Neutrophil (primary cell): Measurements from ENCODE around the gene CPLX4.

ENCODE experiments used
- H3K27ac ChIP-seq: fragments of 200-600 bp; sonication (generic); 2 replicates; pipeline ENCODE4 v1.5.1; 2016; ENCODE audit warnings: mild to moderate bottlenecking, moderate library complexity
- H3K27me3 ChIP-seq: fragments of 200-600 bp; sonication (generic); 2 replicates; pipeline ENCODE4 v1.6.0; 2016; ENCODE audit warnings: mild to moderate bottlenecking
- H3K36me3 ChIP-seq: fragments of 200-600 bp; sonication (generic); 2 replicates; pipeline ENCODE4 v1.5.1; 2017
- H3K4me1 ChIP-seq, 2 experiments: fragments of 200-600 bp in 1 of 2; sonication (generic) in 1 of 2; 1 replicate in 1 of 2; 2 replicates in 1 of 2; pipeline versions ENCODE4 v1.5.1 to v1.6.1; 2013 to 2016; ENCODE audit warnings: low read depth in 1 of 2, low read length in 1 of 2, mild to moderate bottlenecking in 1 of 2, moderate library complexity in 1 of 2; ENCODE audit not compliant: control insufficient read depth in 1 of 2, insufficient read depth in 1 of 2
- H3K4me3 ChIP-seq, 2 experiments: fragments of 200-600 bp in 1 of 2; sonication (generic) in 1 of 2; 1 replicate in 1 of 2; 2 replicates in 1 of 2; pipeline ENCODE4 v1.5.1; 2013 to 2016; ENCODE audit warnings: low read depth in 1 of 2, low read length in 1 of 2, mild to moderate bottlenecking in 1 of 2, moderate library complexity in 1 of 2
- H3K9me3 ChIP-seq: fragments of 200-600 bp; sonication (generic); 2 replicates; pipeline ENCODE4 v1.5.1; 2016
- TF ChIP-seq, protein P1 (sequence below): fragments of 200-600 bp; sonication (generic); IDR thresholded peaks from 2 replicates; pipeline ENCODE4 v1.5.1; 2016; ENCODE audit warnings: antibody characterized with exemption

CPLX4 gene

GRCh38 chr18:59357928-59358327 is 39.5 kb upstream of the CPLX4 start:
- H3K4me3 ChIP-seq: no peak overlapping the region
- TF ChIP-seq, protein P1, sequence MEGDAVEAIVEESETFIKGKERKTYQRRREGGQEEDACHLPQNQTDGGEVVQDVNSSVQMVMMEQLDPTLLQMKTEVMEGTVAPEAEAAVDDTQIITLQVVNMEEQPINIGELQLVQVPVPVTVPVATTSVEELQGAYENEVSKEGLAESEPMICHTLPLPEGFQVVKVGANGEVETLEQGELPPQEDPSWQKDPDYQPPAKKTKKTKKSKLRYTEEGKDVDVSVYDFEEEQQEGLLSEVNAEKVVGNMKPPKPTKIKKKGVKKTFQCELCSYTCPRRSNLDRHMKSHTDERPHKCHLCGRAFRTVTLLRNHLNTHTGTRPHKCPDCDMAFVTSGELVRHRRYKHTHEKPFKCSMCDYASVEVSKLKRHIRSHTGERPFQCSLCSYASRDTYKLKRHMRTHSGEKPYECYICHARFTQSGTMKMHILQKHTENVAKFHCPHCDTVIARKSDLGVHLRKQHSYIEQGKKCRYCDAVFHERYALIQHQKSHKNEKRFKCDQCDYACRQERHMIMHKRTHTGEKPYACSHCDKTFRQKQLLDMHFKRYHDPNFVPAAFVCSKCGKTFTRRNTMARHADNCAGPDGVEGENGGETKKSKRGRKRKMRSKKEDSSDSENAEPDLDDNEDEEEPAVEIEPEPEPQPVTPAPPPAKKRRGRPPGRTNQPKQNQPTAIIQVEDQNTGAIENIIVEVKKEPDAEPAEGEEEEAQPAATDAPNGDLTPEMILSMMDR: no peak
- no peaks in the 10 kb centered on the region for H3K36me3 ChIP-seq
- peaks cover 51% of the 10 kb centered on the region for H3K27me3 ChIP-seq
- no peaks in the 10 kb centered on the region for H3K9me3 ChIP-seq
- peaks cover 14 to 17% of the 10 kb centered on the region in 2 experiments for H3K4me1 ChIP-seq
- no peak overlapping the region for H3K27ac ChIP-seq

DNA sequence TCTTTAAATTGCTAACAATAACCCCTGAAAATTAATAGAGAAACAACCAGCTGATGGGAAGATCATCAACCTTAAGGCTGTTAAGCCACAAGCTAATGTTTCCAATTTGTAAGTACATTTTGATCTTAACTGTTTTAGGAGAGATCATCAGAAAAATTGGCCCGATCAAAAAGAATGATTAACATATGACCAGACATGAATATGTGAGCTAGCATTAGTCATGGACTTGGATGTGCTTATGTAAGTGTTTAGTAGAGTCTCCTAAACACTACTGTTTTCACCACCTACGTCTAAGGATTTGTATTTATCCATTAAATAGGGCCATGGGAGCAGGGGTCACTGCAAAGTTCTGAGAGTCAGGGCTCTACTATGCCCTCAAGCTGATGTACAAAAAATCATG is 36.3 kb upstream of the CPLX4 start:
- no peaks in the 10 kb centered on the region for H3K9me3 ChIP-seq
- H3K36me3 ChIP-seq: peaks cover 4% of the 10 kb centered on the region
- TF ChIP-seq, protein P1: no peak
- H3K4me1 ChIP-seq: peaks cover 11 to 15% of the 10 kb centered on the region in 2 experiments
- H3K27ac ChIP-seq: no peak overlapping the region
- H3K27me3 ChIP-seq: peaks cover 19% of the 10 kb centered on the region
- no peak overlapping the region for H3K4me3 ChIP-seq

DNA sequence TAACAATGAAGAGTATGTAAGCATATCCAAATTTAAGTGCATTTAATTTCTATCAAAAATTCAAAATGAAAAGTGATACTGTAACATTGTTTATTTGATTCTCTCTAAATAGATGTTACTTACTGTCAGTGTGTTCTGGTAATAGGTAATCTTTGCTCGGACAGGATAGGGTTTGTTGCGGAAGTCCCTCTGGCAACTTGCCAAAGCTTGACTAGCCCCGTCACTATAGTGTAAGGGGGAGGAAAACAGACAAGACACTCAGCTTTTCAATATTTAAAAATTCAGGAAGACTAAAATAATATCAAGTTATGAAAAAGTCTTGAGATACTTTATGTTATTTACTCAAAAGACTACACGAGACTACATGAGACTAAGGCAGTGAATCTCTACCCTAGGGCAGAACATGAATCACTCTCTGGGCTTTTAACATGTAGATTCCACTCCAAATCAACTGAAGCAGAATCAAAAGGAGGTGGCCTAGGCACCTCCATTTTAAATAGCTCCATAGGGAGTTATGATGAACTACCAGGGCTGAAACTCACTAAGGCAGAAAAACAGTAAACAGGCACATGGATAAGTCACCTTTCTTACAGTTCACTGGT is 34.7 kb upstream of the CPLX4 start:
- Histone ChIP-seq H3K9me3 (no peaks in the 10 kb centered on the region), H3K4me3 (no peak overlapping the region), H3K4me1 (no peaks in the 10 kb centered on the region), H3K36me3 (peaks cover 11% of the 10 kb centered on the region), H3K27ac (no peak overlapping the region), H3K27me3 (peaks cover 4% of the 10 kb centered on the region)
- TF ChIP-seq, protein P1: no peak

- peaks cover 11% of the 10 kb centered on the region for H3K36me3 ChIP-seq
- TF ChIP-seq, protein P1: no peak
Observed at GRCh38 chr18:59352250-59352855, 33.9 kb upstream of the CPLX4 start.

GRCh38 chr18:59345556-59345955 is 27.1 kb upstream of the CPLX4 start:
- Histone ChIP-seq H3K4me3 (no peak overlapping the region), H3K9me3 (no peaks in the 10 kb centered on the region), H3K36me3 (peaks cover 6% of the 10 kb centered on the region), H3K27ac (no peak overlapping the region), H3K27me3 (no peaks in the 10 kb centered on the region), H3K4me1 (no peaks in the 10 kb centered on the region)
- TF ChIP-seq, protein P1: no peak

More at GRCh38 chr18:59352250-59352855, 33.9 kb upstream of the CPLX4 start:
- Histone ChIP-seq H3K9me3 (no peaks in the 10 kb centered on the region), H3K27me3 (no peaks in the 10 kb centered on the region), H3K4me1 (no peaks in the 10 kb centered on the region), H3K27ac (no peak overlapping the region), H3K4me3 (no peak overlapping the region)
